H9 (cell line): ENCODE data around the gene ACYP2. TPM values are rescaled to one million over a fixed set of nuclear protein-coding genes. Genes with fewer than 3 reads are reported as not detected.

Source experiments
- DNase-seq: peaks from one replicate; pipeline ENCODE4 v3.0.0-alpha.2; 2017
- H2AFZ ChIP-seq: one replicate; pipeline ENCODE4 v1.6.1; 2013; ENCODE audit warnings: mild to moderate bottlenecking, low read length, control low read depth, moderate library complexity
- H2AK5ac ChIP-seq: 2 replicates; pipeline ENCODE4 v1.6.1; 2013; ENCODE audit warnings: low read length, control low read depth, mixed read lengths; ENCODE audit not compliant: insufficient read length
- H2BK120ac ChIP-seq: one replicate; pipeline ENCODE4 v1.6.1; 2013; ENCODE audit warnings: low read depth, mild to moderate bottlenecking, low read length, control low read depth, inconsistent platforms; ENCODE audit not compliant: poor library complexity, severe bottlenecking
- H2BK12ac ChIP-seq: 2 replicates; pipeline ENCODE4 v1.6.1; 2013; ENCODE audit warnings: low read length, control low read depth, mixed read lengths, low read depth; ENCODE audit not compliant: insufficient read length
- H2BK15ac ChIP-seq: 2 replicates; pipeline ENCODE4 v1.6.1; 2013; ENCODE audit warnings: low read depth, low read length, control low read depth
- H2BK20ac ChIP-seq: one replicate; pipeline ENCODE4 v1.6.1; 2013; ENCODE audit warnings: low read depth, mild to moderate bottlenecking, low read length, control low read depth, inconsistent platforms; ENCODE audit not compliant: poor library complexity, severe bottlenecking
- H2BK5ac ChIP-seq: 2 replicates; pipeline ENCODE4 v1.6.1; 2013; ENCODE audit warnings: low read length, control low read depth, mixed read lengths; ENCODE audit not compliant: insufficient read length
- H3K14ac ChIP-seq: 2 replicates; pipeline ENCODE4 v1.6.1; 2013; ENCODE audit warnings: low read length, control low read depth; ENCODE audit not compliant: insufficient read depth
- H3K18ac ChIP-seq: 2 replicates; pipeline ENCODE4 v1.6.1; 2013; ENCODE audit warnings: low read depth, mild to moderate bottlenecking, mixed read lengths, low read length, control low read depth; ENCODE audit not compliant: insufficient read length
- H3K23ac ChIP-seq: 2 replicates; pipeline ENCODE4 v1.6.1; 2013; ENCODE audit warnings: low read length, control low read depth, mixed read lengths, low read depth; ENCODE audit not compliant: insufficient read length
- H3K23me2 ChIP-seq: 2 replicates; pipeline ENCODE4 v1.6.1; 2013; ENCODE audit warnings: low read depth, mild to moderate bottlenecking, mixed read lengths, low read length, control low read depth; ENCODE audit not compliant: insufficient read length, poor library complexity, severe bottlenecking
- H3K27ac ChIP-seq: 2 replicates; pipeline ENCODE4 v1.5.1; 2013; ENCODE audit warnings: low read length, control low read depth, mixed read lengths, low read depth; ENCODE audit not compliant: insufficient read length
- H3K27me3 ChIP-seq: 2 replicates; pipeline ENCODE4 v1.6.1; 2013; ENCODE audit warnings: low read length, control low read depth, inconsistent platforms; ENCODE audit not compliant: insufficient read depth
- H3K4ac ChIP-seq: 2 replicates; pipeline ENCODE4 v1.6.1; 2013; ENCODE audit warnings: low read depth, mild to moderate bottlenecking, control low read depth, inconsistent platforms, low read length, moderate library complexity
- H3K4me1 ChIP-seq: 2 replicates; pipeline ENCODE4 v1.6.1; 2013; ENCODE audit warnings: low read length, control low read depth, inconsistent platforms; ENCODE audit not compliant: insufficient read depth
- H3K4me2 ChIP-seq: 2 replicates; pipeline ENCODE4 v1.6.1; 2013; ENCODE audit warnings: low read length, control low read depth, mixed read lengths; ENCODE audit not compliant: insufficient read length, insufficient read depth
- H3K56ac ChIP-seq: 2 replicates; pipeline ENCODE4 v1.6.1; 2013; ENCODE audit warnings: low read depth, mild to moderate bottlenecking, mixed read lengths, low read length, control low read depth; ENCODE audit not compliant: insufficient read length
- H3K79me1 ChIP-seq: 2 replicates; pipeline ENCODE4 v1.6.1; 2013; ENCODE audit warnings: low read depth, mild to moderate bottlenecking, moderate library complexity, low read length, control low read depth, inconsistent platforms; ENCODE audit not compliant: insufficient read depth, poor library complexity, severe bottlenecking
- H3K79me2 ChIP-seq: 2 replicates; pipeline ENCODE4 v1.6.1; 2013; ENCODE audit warnings: low read length, control low read depth, inconsistent platforms; ENCODE audit not compliant: insufficient read depth
- H3K9ac ChIP-seq: 2 replicates; pipeline ENCODE4 v1.6.1; 2013; ENCODE audit warnings: low read length, control low read depth, mixed read lengths; ENCODE audit not compliant: insufficient read length; ENCODE audit errors: extremely low read depth
- H3K9me3 ChIP-seq: one replicate; pipeline ENCODE4 v1.6.1; 2013; ENCODE audit warnings: low read depth, low read length, inconsistent platforms; ENCODE audit not compliant: control insufficient read depth
- H3T11ph ChIP-seq: one replicate; pipeline ENCODE4 v1.6.1; 2013; ENCODE audit warnings: mild to moderate bottlenecking, low read length, control low read depth, inconsistent platforms
- H4K20me1 ChIP-seq: one replicate; pipeline ENCODE4 v1.6.1; 2013; ENCODE audit not compliant: control insufficient read depth, insufficient read length, insufficient read depth
- H4K5ac ChIP-seq: 2 replicates; pipeline ENCODE4 v1.6.1; 2013; ENCODE audit warnings: low read depth, mild to moderate bottlenecking, mixed read lengths, low read length, control low read depth; ENCODE audit not compliant: insufficient read length
- H4K8ac ChIP-seq: replicated peaks from 2 replicates; pipeline ENCODE4 v1.6.1; 2013; ENCODE audit warnings: low read length, control low read depth, mixed read lengths, low read depth; ENCODE audit not compliant: insufficient read length
- H4K91ac ChIP-seq: 2 replicates; pipeline ENCODE4 v1.6.1; 2013; ENCODE audit warnings: low read depth, mild to moderate bottlenecking, moderate library complexity, mixed read lengths, low read length, control low read depth; ENCODE audit not compliant: insufficient read length
- H3K27ac Mint-ChIP-seq, 3 experiments: 2 replicates in 2 of 3; 3 replicates in 1 of 3; pipeline ENCODE4 v1.8.0; 2020 to 2021; ENCODE audit warnings: mixed read lengths in 3 of 3, mild to moderate bottlenecking in 1 of 3, moderate library complexity in 1 of 3
- H3K27me3 Mint-ChIP-seq: 2 replicates; pipeline ENCODE4 v1.8.0; 2021; ENCODE audit warnings: low read depth, mild to moderate bottlenecking, moderate library complexity, mixed read lengths
- H3K36me3 Mint-ChIP-seq, 3 experiments: 2 replicates in 2 of 3; 3 replicates in 1 of 3; pipeline ENCODE4 v1.8.0; 2020 to 2021; ENCODE audit warnings: low read depth in 3 of 3, mixed read lengths in 3 of 3; ENCODE audit not compliant: insufficient read depth in 1 of 3
- H3K4me1 Mint-ChIP-seq, 2 experiments: 2 replicates each; pipeline ENCODE4 v1.8.0; 2020; ENCODE audit warnings: mixed read lengths in 2 of 2
- H3K4me3 Mint-ChIP-seq, 2 experiments: 2 replicates in 1 of 2; 3 replicates in 1 of 2; pipeline ENCODE4 v1.8.0; 2020 to 2021; ENCODE audit warnings: mild to moderate bottlenecking in 2 of 2, mixed read lengths in 2 of 2, moderate library complexity in 1 of 2
- H3K9me3 Mint-ChIP-seq, 2 experiments: 2 replicates in 1 of 2; 3 replicates in 1 of 2; pipeline ENCODE4 v1.8.0; 2020; ENCODE audit warnings: mild to moderate bottlenecking in 2 of 2, mixed read lengths in 2 of 2, moderate library complexity in 1 of 2
- CTCF ChIP-seq: fragments of 200-600 bp; sonication (generic); conservative IDR thresholded peaks from 3 replicates; pipeline ENCODE4 v1.8.0; 2021; ENCODE audit warnings: antibody characterized with exemption, mild to moderate bottlenecking
- WGBS: extraction: QIAGEN DNeasy Blood & Tissue Kit; methylation state at CpG from one replicate; pipeline ENCODE4 v1.1.7; 2013; ENCODE audit warnings: missing lambda C conversion rate, low lambda C conversion rate, mixed read lengths; ENCODE audit not compliant: insufficient read length; ENCODE audit errors: extremely low coverage; 5-methylcytosine and 5-hydroxymethylcytosine counted together
- total RNA-seq: library from RNA; stranded (reverse); gene quantifications from 2 replicates; pipeline ENCODE4 v1.2.1, GENCODE V29; 2021

Gene ACYP2
- total RNA-seq, 1 experiment from 2014 or later = 3.2 TPM

- H2AFZ ChIP-seq = no peak overlapping the region
- WGBS = no CpG with 5 or more reads among the region's 5 CpGs
- no peak overlapping the region for H2BK20ac ChIP-seq
- H3K14ac ChIP-seq = no peak overlapping the region
- no peak overlapping the region for H2BK15ac ChIP-seq
- H3K4me2 ChIP-seq = peak overlapping the region; percentile 83
- peaks cover 14 to 15% of the 10 kb centered on the region in 2 experiments; a peak in 4 of 5 replicates for H3K9me3 Mint-ChIP-seq
- H3K9me3 ChIP-seq = no peaks in the 10 kb centered on the region
- no peaks in the 10 kb centered on the region for H3K79me2 ChIP-seq
- H3K27ac ChIP-seq = no peak overlapping the region
- no peak overlapping the region for H3K23ac ChIP-seq
- no peak overlapping the region for H4K91ac ChIP-seq
- no peak overlapping the region for H4K8ac ChIP-seq
- H2BK12ac ChIP-seq = no peak overlapping the region
- no peak; the same call in 2 of the 3 replicates for TF ChIP-seq CTCF
- H2AK5ac ChIP-seq = no peak overlapping the region
- peaks cover 11 to 13% of the 10 kb centered on the region in 2 experiments for H3K4me1 Mint-ChIP-seq
- peaks cover 3% of the 10 kb centered on the region; the same call in 1 of the 2 replicates for H3K27me3 ChIP-seq
- no peak overlapping the region for H4K5ac ChIP-seq
- H3K27me3 Mint-ChIP-seq = peaks cover 46% of the 10 kb centered on the region
- H3K4me1 ChIP-seq = no peaks in the 10 kb centered on the region
- H2BK120ac ChIP-seq = no peak overlapping the region
- H3K79me1 ChIP-seq = no peaks in the 10 kb centered on the region
- peak overlapping the region; percentile 72 to 86 for H3K4me3 Mint-ChIP-seq
- H3K4ac ChIP-seq = no peak overlapping the region
- H2BK5ac ChIP-seq = no peak overlapping the region
- peaks cover 7% of the 10 kb centered on the region for H3K23me2 ChIP-seq
- no peak overlapping the region for H3K56ac ChIP-seq
- peaks cover 4 to 10% (median 5%) of the 10 kb centered on the region in 3 experiments for H3K36me3 Mint-ChIP-seq
- H3K27ac Mint-ChIP-seq = no peak overlapping the region
- H3K9ac ChIP-seq = no peak overlapping the region
- no peaks in the 10 kb centered on the region for H4K20me1 ChIP-seq
- no peak overlapping the region for H3T11ph ChIP-seq
- H3K18ac ChIP-seq = no peak overlapping the region
- no peak for DNase-seq
These were observed 214.2 kb downstream of the ACYP2 start for GRCh38 chr2:54329482-54330161.
